ENCODE results near the gene TCEA2. TPM values are rescaled to one million over a fixed set of nuclear protein-coding genes. Genes with fewer than 3 reads are reported as not detected.

TCEA2 gene
- total and polyA plus RNA-seq, 2 of the 13 experiments (the other 11 are each of a cell fraction or from before 2014, with no cell fraction given), result 28.1 to 33.7 TPM

DNA sequence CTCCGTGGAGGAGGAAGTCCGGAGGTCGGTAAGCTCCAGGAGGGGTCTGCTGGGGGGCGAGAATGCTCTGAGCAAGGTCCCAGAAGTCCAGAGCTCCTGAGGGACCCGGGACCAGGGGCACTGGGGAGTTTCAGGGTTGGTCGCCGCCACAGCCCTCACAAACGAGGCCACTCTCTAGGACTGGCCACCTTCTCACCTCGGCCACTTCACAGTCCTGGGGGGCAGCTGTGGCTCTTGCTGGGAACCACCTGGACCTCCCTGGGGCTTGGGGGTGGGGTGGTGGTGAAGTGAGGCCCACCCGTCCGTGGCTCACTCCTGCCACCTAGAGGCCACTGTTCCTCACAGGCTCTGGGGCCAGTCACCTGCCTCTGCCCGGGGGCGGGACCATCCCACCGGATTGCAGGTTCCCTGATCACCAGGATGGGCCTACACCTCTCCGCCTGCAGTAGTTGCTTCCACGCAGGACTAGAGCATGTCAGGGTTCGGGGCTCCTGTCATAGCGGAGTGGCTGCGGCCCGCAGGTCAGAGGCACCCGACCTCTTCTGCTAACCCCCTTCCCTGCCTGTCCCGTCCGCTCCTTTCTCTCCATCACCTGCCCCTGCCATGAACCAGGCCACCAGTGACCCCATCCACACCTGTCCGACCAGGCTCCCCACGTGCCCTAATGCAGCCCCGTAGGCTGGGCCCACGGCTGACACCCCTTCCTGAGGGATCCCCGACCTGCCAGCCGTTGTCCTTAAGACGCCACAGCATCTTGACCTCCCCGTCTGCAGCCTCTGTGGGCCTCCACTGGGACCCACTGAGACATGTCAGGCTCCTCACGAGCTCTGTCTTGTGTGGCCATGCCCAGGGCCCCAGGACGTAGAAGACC is 5.1 kb upstream of the TCEA2 start (continued):
- TF ChIP-seq, protein P1, sequence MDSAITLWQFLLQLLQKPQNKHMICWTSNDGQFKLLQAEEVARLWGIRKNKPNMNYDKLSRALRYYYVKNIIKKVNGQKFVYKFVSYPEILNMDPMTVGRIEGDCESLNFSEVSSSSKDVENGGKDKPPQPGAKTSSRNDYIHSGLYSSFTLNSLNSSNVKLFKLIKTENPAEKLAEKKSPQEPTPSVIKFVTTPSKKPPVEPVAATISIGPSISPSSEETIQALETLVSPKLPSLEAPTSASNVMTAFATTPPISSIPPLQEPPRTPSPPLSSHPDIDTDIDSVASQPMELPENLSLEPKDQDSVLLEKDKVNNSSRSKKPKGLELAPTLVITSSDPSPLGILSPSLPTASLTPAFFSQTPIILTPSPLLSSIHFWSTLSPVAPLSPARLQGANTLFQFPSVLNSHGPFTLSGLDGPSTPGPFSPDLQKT (CRISPR knock-in tag; IDR thresholded peaks at IDR 0.05; ENCODE audit: borderline replicate concordance), result no peak
- TF ChIP-seq, protein P2, sequence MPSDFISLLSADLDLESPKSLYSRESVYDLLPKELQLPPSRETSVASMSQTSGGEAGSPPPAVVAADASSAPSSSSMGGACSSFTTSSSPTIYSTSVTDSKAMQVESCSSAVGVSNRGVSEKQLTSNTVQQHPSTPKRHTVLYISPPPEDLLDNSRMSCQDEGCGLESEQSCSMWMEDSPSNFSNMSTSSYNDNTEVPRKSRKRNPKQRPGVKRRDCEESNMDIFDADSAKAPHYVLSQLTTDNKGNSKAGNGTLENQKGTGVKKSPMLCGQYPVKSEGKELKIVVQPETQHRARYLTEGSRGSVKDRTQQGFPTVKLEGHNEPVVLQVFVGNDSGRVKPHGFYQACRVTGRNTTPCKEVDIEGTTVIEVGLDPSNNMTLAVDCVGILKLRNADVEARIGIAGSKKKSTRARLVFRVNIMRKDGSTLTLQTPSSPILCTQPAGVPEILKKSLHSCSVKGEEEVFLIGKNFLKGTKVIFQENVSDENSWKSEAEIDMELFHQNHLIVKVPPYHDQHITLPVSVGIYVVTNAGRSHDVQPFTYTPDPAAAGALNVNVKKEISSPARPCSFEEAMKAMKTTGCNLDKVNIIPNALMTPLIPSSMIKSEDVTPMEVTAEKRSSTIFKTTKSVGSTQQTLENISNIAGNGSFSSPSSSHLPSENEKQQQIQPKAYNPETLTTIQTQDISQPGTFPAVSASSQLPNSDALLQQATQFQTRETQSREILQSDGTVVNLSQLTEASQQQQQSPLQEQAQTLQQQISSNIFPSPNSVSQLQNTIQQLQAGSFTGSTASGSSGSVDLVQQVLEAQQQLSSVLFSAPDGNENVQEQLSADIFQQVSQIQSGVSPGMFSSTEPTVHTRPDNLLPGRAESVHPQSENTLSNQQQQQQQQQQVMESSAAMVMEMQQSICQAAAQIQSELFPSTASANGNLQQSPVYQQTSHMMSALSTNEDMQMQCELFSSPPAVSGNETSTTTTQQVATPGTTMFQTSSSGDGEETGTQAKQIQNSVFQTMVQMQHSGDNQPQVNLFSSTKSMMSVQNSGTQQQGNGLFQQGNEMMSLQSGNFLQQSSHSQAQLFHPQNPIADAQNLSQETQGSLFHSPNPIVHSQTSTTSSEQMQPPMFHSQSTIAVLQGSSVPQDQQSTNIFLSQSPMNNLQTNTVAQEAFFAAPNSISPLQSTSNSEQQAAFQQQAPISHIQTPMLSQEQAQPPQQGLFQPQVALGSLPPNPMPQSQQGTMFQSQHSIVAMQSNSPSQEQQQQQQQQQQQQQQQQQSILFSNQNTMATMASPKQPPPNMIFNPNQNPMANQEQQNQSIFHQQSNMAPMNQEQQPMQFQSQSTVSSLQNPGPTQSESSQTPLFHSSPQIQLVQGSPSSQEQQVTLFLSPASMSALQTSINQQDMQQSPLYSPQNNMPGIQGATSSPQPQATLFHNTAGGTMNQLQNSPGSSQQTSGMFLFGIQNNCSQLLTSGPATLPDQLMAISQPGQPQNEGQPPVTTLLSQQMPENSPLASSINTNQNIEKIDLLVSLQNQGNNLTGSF (CRISPR knock-in tag; IDR thresholded peaks at IDR 0.05), result no peak
- TF ChIP-seq, protein P3, sequence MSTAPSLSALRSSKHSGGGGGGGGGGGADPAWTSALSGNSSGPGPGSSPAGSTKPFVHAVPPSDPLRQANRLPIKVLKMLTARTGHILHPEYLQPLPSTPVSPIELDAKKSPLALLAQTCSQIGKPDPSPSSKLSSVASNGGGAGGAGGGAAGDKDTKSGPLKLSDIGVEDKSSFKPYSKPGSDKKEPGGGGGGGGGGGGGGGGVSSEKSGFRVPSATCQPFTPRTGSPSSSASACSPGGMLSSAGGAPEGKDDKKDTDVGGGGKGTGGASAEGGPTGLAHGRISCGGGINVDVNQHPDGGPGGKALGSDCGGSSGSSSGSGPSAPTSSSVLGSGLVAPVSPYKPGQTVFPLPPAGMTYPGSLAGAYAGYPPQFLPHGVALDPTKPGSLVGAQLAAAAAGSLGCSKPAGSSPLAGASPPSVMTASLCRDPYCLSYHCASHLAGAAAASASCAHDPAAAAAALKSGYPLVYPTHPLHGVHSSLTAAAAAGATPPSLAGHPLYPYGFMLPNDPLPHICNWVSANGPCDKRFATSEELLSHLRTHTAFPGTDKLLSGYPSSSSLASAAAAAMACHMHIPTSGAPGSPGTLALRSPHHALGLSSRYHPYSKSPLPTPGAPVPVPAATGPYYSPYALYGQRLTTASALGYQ (CRISPR knock-in tag; IDR thresholded peaks at IDR 0.05), result no peak
- TF ChIP-seq KAT8 (CRISPR knock-in tag; IDR thresholded peaks at IDR 0.05) (peak; percentile 68; the same call in 1 of the 2 replicates), ZNF335 (CRISPR knock-in tag; IDR thresholded peaks at IDR 0.05) (peak; percentile 43; the same call in 1 of the 2 replicates), MZF1 (CRISPR knock-in tag; IDR thresholded peaks at IDR 0.05; ENCODE audit: borderline replicate concordance) (no peak), SMC3 (IDR thresholded peaks at IDR 0.05; ENCODE audit: low read length) (peak; percentile 51; the same call in 1 of the 2 replicates)
- TF ChIP-seq, protein P4, sequence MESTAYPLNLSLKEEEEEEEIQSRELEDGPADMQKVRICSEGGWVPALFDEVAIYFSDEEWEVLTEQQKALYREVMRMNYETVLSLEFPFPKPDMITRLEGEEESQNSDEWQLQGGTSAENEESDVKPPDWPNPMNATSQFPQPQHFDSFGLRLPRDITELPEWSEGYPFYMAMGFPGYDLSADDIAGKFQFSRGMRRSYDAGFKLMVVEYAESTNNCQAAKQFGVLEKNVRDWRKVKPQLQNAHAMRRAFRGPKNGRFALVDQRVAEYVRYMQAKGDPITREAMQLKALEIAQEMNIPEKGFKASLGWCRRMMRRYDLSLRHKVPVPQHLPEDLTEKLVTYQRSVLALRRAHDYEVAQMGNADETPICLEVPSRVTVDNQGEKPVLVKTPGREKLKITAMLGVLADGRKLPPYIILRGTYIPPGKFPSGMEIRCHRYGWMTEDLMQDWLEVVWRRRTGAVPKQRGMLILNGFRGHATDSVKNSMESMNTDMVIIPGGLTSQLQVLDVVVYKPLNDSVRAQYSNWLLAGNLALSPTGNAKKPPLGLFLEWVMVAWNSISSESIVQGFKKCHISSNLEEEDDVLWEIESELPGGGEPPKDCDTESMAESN (CRISPR knock-in tag; conservative IDR thresholded peaks at IDR 0.05), result 0 out of 2 replicates have a peak, but pooled peaks have one; percentile 41
- TF ChIP-seq, protein P5, sequence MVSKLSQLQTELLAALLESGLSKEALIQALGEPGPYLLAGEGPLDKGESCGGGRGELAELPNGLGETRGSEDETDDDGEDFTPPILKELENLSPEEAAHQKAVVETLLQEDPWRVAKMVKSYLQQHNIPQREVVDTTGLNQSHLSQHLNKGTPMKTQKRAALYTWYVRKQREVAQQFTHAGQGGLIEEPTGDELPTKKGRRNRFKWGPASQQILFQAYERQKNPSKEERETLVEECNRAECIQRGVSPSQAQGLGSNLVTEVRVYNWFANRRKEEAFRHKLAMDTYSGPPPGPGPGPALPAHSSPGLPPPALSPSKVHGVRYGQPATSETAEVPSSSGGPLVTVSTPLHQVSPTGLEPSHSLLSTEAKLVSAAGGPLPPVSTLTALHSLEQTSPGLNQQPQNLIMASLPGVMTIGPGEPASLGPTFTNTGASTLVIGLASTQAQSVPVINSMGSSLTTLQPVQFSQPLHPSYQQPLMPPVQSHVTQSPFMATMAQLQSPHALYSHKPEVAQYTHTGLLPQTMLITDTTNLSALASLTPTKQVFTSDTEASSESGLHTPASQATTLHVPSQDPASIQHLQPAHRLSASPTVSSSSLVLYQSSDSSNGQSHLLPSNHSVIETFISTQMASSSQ (IDR thresholded peaks at IDR 0.05; ENCODE audit: low read depth), result no peak
- TF ChIP-seq, protein P5 (CRISPR knock-in tag; IDR thresholded peaks at IDR 0.05; ENCODE audit: borderline replicate concordance), result peak; percentile 71
